Neural cell (in vitro differentiated cells): Measurements from ENCODE around the gene ABCC11. TPM values are rescaled to one million over a fixed set of nuclear protein-coding genes. Genes with fewer than 3 reads are reported as not detected.

ENCODE experiments used
- H2AFZ ChIP-seq: fragments of 200-600, 300-800 bp; sonication (generic), shearing (Covaris generic); 2 replicates; pipeline ENCODE4 v1.6.0; 2014; ENCODE audit warnings: low read depth, mild to moderate bottlenecking, antibody characterized with exemption, low read length, moderate library complexity
- H3F3A ChIP-seq: fragments of 200-600 bp; shearing (Covaris generic); 2 replicates; pipeline ENCODE4 v1.6.1; 2016; ENCODE audit warnings: mild to moderate bottlenecking, moderate library complexity, mixed read lengths, antibody characterized with exemption, low read length; ENCODE audit not compliant: insufficient read depth, poor library complexity, severe bottlenecking
- H3K27ac ChIP-seq: fragments of 200-600, 300-800 bp; sonication (generic), shearing (Covaris generic); 2 replicates; pipeline ENCODE4 v1.5.1; 2014; ENCODE audit warnings: mild to moderate bottlenecking, low read length, moderate library complexity
- H3K27me3 ChIP-seq: fragments of 300-800, 200-600 bp; sonication (generic), shearing (Covaris generic); 2 replicates; pipeline ENCODE4 v1.6.0; 2014; ENCODE audit warnings: mild to moderate bottlenecking, low read depth, low read length, moderate library complexity; ENCODE audit not compliant: insufficient read depth
- H3K36me3 ChIP-seq: fragments of 300-800, 200-600 bp; sonication (generic), shearing (Covaris generic); 2 replicates; pipeline ENCODE4 v1.5.1; 2014; ENCODE audit warnings: mild to moderate bottlenecking, antibody characterized with exemption, low read length, moderate library complexity; ENCODE audit not compliant: insufficient read depth
- H3K4me2 ChIP-seq: fragments of 300-800, 200-600 bp; sonication (generic), shearing (Covaris generic); 2 replicates; pipeline ENCODE4 v1.6.0; 2014; ENCODE audit warnings: mild to moderate bottlenecking, low read length
- H3K4me3 ChIP-seq: fragments of 300-800, 200-600 bp; sonication (generic), shearing (Covaris generic); 2 replicates; pipeline ENCODE4 v1.5.1; 2014; ENCODE audit warnings: mild to moderate bottlenecking, low read length, moderate library complexity
- H3K79me2 ChIP-seq: fragments of 200-600 bp; shearing (Covaris generic); replicated peaks from 2 replicates; pipeline ENCODE4 v1.6.0; 2014; ENCODE audit warnings: mild to moderate bottlenecking, low read length, moderate library complexity; ENCODE audit not compliant: insufficient read depth
- H3K9ac ChIP-seq: fragments of 300-800, 200-600 bp; sonication (generic), shearing (Covaris generic); 2 replicates; pipeline ENCODE4 v1.6.1; 2016; ENCODE audit warnings: mild to moderate bottlenecking, low read length, mixed read lengths
- H3K9me2 ChIP-seq: fragments of 200-600 bp; shearing (Covaris generic); 2 replicates; pipeline ENCODE4 v1.6.1; 2016; ENCODE audit warnings: mild to moderate bottlenecking, low read length, mixed read lengths; ENCODE audit not compliant: insufficient read depth
- H3K9me3 ChIP-seq: fragments of 200-600, 300-800 bp; sonication (generic), shearing (Covaris generic); 2 replicates; pipeline ENCODE4 v1.6.1; 2016; ENCODE audit warnings: mild to moderate bottlenecking, mixed run types, low read length, moderate library complexity, mixed read lengths
- H4K20me1 ChIP-seq: fragments of 200-600 bp; shearing (Covaris generic); 2 replicates; pipeline ENCODE4 v1.6.1; 2016; ENCODE audit warnings: mild to moderate bottlenecking, mixed run types; ENCODE audit not compliant: insufficient read depth
- EP300 ChIP-seq: fragments of 450-650 bp; conservative IDR thresholded peaks from 2 replicates; pipeline ENCODE4 v1.6.1; 2014; ENCODE audit warnings: antibody characterized with exemption, mild to moderate bottlenecking, moderate library complexity; ENCODE audit not compliant: poor library complexity, severe bottlenecking
- EZH2 ChIP-seq: fragments of 200-600, 300-800 bp; shearing (Covaris generic), sonication (generic); IDR thresholded peaks from 2 replicates; pipeline ENCODE4 v1.6.1; 2014; ENCODE audit warnings: antibody characterized with exemption, low read length, borderline replicate concordance, mild to moderate bottlenecking; ENCODE audit not compliant: insufficient read depth, poor library complexity, severe bottlenecking
- MXI1 ChIP-seq: fragments of 450-650 bp; conservative IDR thresholded peaks from 2 replicates; pipeline ENCODE4 v1.6.1; 2014; ENCODE audit warnings: antibody characterized with exemption, mild to moderate bottlenecking; ENCODE audit not compliant: poor library complexity, severe bottlenecking
- POLR2AphosphoS5 ChIP-seq: IDR thresholded peaks from 2 replicates; pipeline ENCODE4 v1.6.1; 2012
- RAD21 ChIP-seq: fragments of 450-650 bp; conservative IDR thresholded peaks from 2 replicates; pipeline ENCODE4 v1.6.1; 2014; ENCODE audit warnings: antibody characterized with exemption, mild to moderate bottlenecking, moderate library complexity
- SMC3 ChIP-seq: fragments of 450-650 bp; conservative IDR thresholded peaks from 2 replicates; pipeline ENCODE4 v1.6.1; 2014; ENCODE audit warnings: antibody characterized with exemption, mild to moderate bottlenecking, moderate library complexity; ENCODE audit not compliant: poor library complexity
- TAF1 ChIP-seq: IDR thresholded peaks from 2 replicates; pipeline ENCODE4 v1.6.1; 2012; ENCODE audit warnings: low read depth
- polyA plus RNA-seq: library from polyadenylated mRNA; depleted of rRNA; stranded (reverse); fragments of >200 nt; gene quantifications from 2 replicates; pipeline ENCODE4 v1.2.3, GENCODE V29; 2014
- TF ChIP-seq, protein P1 (sequence below): IDR thresholded peaks from 2 replicates; pipeline ENCODE4 v1.6.1; 2012; ENCODE audit warnings: borderline replicate concordance
- TF ChIP-seq, protein P2 (sequence below): fragments of 450-650 bp; IDR thresholded peaks from 2 replicates; pipeline ENCODE4 v1.5.1; 2014; ENCODE audit warnings: antibody characterized with exemption, mild to moderate bottlenecking, moderate library complexity; ENCODE audit not compliant: poor library complexity, severe bottlenecking

ABCC11 gene
- polyA plus RNA-seq, 1 donor from 2014 or later = 0.14 TPM

DNA sequence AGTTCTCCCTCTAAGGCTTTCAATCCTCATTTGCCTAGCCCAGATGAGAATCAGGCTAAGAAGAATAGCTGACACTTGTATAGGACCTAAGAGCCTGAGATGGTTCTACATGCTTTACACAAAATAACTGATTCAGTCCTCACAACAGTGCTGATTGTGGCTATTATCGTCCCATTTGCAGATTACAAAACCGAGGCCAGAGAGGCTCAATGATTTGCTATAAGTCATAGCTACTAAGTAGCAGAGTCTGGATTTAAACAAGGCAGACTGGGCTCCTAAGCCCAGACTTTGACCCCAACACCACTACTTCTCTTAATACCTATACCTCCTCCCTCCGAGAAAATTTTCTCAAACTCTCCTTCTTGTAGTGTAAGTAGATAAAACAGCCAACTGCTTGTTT lies 114.6 kb downstream of the ABCC11 start:
- Histone ChIP-seq H3K4me3 (no peak overlapping the region), H3K9me3 (no peaks in the 10 kb centered on the region), H4K20me1 (no peaks in the 10 kb centered on the region), H3K9me2 (no peaks in the 10 kb centered on the region), H3K36me3 (no peaks in the 10 kb centered on the region), H3K27me3 (no peaks in the 10 kb centered on the region), H3F3A (no peaks in the 10 kb centered on the region), H3K4me2 (no peak overlapping the region), H3K27ac (no peak overlapping the region), H3K79me2 (no peaks in the 10 kb centered on the region), H2AFZ (no peak overlapping the region), H3K9ac (no peak overlapping the region)
- TF ChIP-seq, protein P1, sequence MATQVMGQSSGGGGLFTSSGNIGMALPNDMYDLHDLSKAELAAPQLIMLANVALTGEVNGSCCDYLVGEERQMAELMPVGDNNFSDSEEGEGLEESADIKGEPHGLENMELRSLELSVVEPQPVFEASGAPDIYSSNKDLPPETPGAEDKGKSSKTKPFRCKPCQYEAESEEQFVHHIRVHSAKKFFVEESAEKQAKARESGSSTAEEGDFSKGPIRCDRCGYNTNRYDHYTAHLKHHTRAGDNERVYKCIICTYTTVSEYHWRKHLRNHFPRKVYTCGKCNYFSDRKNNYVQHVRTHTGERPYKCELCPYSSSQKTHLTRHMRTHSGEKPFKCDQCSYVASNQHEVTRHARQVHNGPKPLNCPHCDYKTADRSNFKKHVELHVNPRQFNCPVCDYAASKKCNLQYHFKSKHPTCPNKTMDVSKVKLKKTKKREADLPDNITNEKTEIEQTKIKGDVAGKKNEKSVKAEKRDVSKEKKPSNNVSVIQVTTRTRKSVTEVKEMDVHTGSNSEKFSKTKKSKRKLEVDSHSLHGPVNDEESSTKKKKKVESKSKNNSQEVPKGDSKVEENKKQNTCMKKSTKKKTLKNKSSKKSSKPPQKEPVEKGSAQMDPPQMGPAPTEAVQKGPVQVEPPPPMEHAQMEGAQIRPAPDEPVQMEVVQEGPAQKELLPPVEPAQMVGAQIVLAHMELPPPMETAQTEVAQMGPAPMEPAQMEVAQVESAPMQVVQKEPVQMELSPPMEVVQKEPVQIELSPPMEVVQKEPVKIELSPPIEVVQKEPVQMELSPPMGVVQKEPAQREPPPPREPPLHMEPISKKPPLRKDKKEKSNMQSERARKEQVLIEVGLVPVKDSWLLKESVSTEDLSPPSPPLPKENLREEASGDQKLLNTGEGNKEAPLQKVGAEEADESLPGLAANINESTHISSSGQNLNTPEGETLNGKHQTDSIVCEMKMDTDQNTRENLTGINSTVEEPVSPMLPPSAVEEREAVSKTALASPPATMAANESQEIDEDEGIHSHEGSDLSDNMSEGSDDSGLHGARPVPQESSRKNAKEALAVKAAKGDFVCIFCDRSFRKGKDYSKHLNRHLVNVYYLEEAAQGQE = no peak
- TF ChIP-seq EP300 (no peak), EZH2 (no peak), TAF1 (no peak), SMC3 (no peak), RAD21 (no peak), MXI1 (no peak), POLR2AphosphoS5 (no peak)
- TF ChIP-seq, protein P2, sequence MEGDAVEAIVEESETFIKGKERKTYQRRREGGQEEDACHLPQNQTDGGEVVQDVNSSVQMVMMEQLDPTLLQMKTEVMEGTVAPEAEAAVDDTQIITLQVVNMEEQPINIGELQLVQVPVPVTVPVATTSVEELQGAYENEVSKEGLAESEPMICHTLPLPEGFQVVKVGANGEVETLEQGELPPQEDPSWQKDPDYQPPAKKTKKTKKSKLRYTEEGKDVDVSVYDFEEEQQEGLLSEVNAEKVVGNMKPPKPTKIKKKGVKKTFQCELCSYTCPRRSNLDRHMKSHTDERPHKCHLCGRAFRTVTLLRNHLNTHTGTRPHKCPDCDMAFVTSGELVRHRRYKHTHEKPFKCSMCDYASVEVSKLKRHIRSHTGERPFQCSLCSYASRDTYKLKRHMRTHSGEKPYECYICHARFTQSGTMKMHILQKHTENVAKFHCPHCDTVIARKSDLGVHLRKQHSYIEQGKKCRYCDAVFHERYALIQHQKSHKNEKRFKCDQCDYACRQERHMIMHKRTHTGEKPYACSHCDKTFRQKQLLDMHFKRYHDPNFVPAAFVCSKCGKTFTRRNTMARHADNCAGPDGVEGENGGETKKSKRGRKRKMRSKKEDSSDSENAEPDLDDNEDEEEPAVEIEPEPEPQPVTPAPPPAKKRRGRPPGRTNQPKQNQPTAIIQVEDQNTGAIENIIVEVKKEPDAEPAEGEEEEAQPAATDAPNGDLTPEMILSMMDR = no peak

DNA sequence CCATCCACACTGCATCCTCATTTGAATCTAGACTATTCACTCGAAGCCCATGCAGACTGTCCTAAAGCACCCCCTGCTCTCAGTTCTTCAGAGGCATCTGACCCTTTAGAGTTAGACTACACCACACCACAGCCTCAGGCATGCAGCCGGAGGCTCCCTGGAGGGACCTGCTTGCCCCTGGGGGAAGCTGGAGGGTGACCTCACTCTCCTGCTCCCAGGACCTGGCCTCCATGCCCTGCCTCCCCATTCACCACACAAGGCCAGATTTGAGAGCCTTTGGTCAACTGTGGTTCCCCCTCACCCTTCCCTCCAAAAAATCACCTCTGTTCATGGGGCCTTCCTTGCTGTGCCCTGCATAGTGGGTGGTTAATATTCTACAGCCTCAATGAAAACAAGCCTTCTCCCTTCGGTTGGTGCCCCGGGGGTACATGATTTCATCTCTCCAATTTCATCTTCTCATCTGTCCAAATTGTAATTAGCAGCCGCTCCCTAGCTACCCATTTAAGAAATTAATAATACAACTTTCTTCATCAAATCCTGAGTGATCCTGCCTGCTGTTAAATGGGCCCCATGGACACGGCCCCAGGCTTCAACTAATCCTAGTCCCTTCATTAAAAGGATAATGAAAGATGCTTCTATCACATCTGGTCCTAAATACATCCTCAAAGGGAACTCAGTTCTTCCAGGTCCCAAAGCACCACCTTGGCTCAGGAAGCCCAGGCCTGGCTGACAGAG lies 116.0 kb downstream of the ABCC11 start:
- H3K27ac ChIP-seq = no peak overlapping the region
- no peaks in the 10 kb centered on the region for H4K20me1 ChIP-seq
- no peak overlapping the region for H3K9ac ChIP-seq
- no peaks in the 10 kb centered on the region for H3K27me3 ChIP-seq
- no peak overlapping the region for H2AFZ ChIP-seq
- H3K4me3 ChIP-seq = no peak overlapping the region
- no peaks in the 10 kb centered on the region for H3K79me2 ChIP-seq
- H3K36me3 ChIP-seq = no peaks in the 10 kb centered on the region
- no peak overlapping the region for H3K4me2 ChIP-seq
- no peaks in the 10 kb centered on the region for H3K9me2 ChIP-seq
- TF ChIP-seq MXI1 (no peak), RAD21 (no peak)
- TF ChIP-seq, protein P1 = no peak
- H3F3A ChIP-seq = no peaks in the 10 kb centered on the region
- H3K9me3 ChIP-seq = no peaks in the 10 kb centered on the region
